Activated effector memory CD4-positive, alpha-beta T cell treated with Interleukin-2 at 50 U/mL for 16 hours (primary cell): ENCODE results near the gene RPS26.

ENCODE experiments used
- DNase-seq: peaks from one replicate; pipeline ENCODE4 v3.0.0-alpha.2; 2020

RPS26 gene

GRCh38 chr12:56078931-56079722 is 37.4 kb downstream of the RPS26 start:
- DNase-seq = peak; percentile 34

GRCh38 chr12:56079723-56080555 is 38.2 kb downstream of the RPS26 start, which contains the start of gene ERBB3:
ERBB3 (plus strand) TSS chr12:56080165; CDS start chr12:56080301, 136 bp downstream.
- DNase-seq = peak; percentile 57

GRCh38 chr12:56080556-56081138 is 38.9 kb downstream of the RPS26 start:
- DNase-seq = no peak

GRCh38 chr12:56081393-56082347 is 40.0 kb downstream of the RPS26 start:
- DNase-seq = no peak

- no peak for DNase-seq
These were observed 40.7 kb downstream of the RPS26 start for GRCh38 chr12:56082382-56082781.

GRCh38 chr12:56082967-56083366 is 41.2 kb downstream of the RPS26 start:
- no peak for DNase-seq

- DNase-seq = no peak
These were observed 43.3 kb downstream of the RPS26 start for GRCh38 chr12:56084958-56085543.

- no peak for DNase-seq
These were observed 44.4 kb downstream of the RPS26 start for GRCh38 chr12:56086096-56086495.

- DNase-seq = no peak
These were observed 44.9 kb downstream of the RPS26 start for GRCh38 chr12:56086608-56087007.

GRCh38 chr12:56087220-56087619 is 45.5 kb downstream of the RPS26 start:
- no peak for DNase-seq
